Right ventricle myocardium superior (tissue), 1 donor: ENCODE data around the gene TRIM7. TPM values are rescaled to one million over a fixed set of nuclear protein-coding genes. Genes with fewer than 3 reads are reported as not detected.

ENCODE experiments used
- ATAC-seq: fragments of 200-7000 bp; cut with Tn5 transposase; one replicate; pipeline ENCODE4 v1.9.1; 2020; ENCODE audit warnings: mild to moderate bottlenecking; ENCODE audit not compliant: poor library complexity
- DNase-seq: peaks from one replicate; pipeline ENCODE4 v3.0.0-alpha.2; 2020
- intact Hi-C: fragments of 100-400 bp; cut with DNase I; formaldehyde crosslinking; loops from one replicate; pipeline ENCODE4 v1.11.2; 2022
- total RNA-seq: library from RNA; stranded (reverse); fragmentation: NEBNext Ultra II Directional; extraction: Animal tissue kit (Norgen Biotek cat#: 25700); gene quantifications from one replicate; pipeline ENCODE4 v1.2.1, GENCODE V29; 2021
- donor health status: DM: no; HTN: yes; CAD: no; lungs with severe emphysema.

TRIM7 gene
- total RNA-seq, 1 donor from 2014 or later, result 10.8 TPM

- no peak for ATAC-seq
- intact Hi-C loops, result no loop called here
- no peak for DNase-seq
Measured at GRCh38 chr5:181203093-181203711, 1.8 kb downstream of the TRIM7 start.

- ATAC-seq, result no peak
- intact Hi-C loops, result no loop called here
- no peak for DNase-seq
Measured at GRCh38 chr5:181200816-181201215, 4.2 kb downstream of the TRIM7 start.

GRCh38 chr5:181199881-181200638, 4.9 kb downstream of the TRIM7 start:
- no peak for DNase-seq
- ATAC-seq, result no peak
- intact Hi-C loops, result no loop called here

GRCh38 chr5:181198905-181199519, 6.0 kb downstream of the TRIM7 start:
- ATAC-seq (no peak), DNase-seq (no peak)
- intact Hi-C loops, result no loop called here

- DNase-seq, result no peak
- intact Hi-C loops, result no loop called here
- no peak for ATAC-seq
Measured at GRCh38 chr5:181198106-181198685, 6.8 kb downstream of the TRIM7 start.

- intact Hi-C loops, result no loop called here
- no peak for DNase-seq
- no peak for ATAC-seq
Measured at GRCh38 chr5:181197326-181197951, 7.6 kb downstream of the TRIM7 start.

- DNase-seq (no peak), ATAC-seq (no peak)
- intact Hi-C loops, result no loop called here
Measured at GRCh38 chr5:181195249-181195761, 9.7 kb downstream of the TRIM7 start.

- ATAC-seq, result no peak
- intact Hi-C loops, result no loop called here
- DNase-seq, result peak; percentile 67
Measured at GRCh38 chr5:181194489-181195248, 10.3 kb downstream of the TRIM7 start.

- DNase-seq (no peak), ATAC-seq (no peak)
- intact Hi-C loops, result no loop called here
Measured at GRCh38 chr5:181193656-181194055, 11.3 kb downstream of the TRIM7 start.

- DNase-seq (no peak), ATAC-seq (no peak)
- intact Hi-C loops, result no loop called here
Measured at GRCh38 chr5:181192337-181193046, 12.5 kb downstream of the TRIM7 start.

GRCh38 chr5:181191526-181192336, 13.3 kb downstream of the TRIM7 start:
- ATAC-seq, result peak; percentile 79
- intact Hi-C loops, result loop anchor here (2.0 kb wide), 1 partner anchor 15 kb away; no protein-coding TSS in a partner anchor
- peak; percentile 97 for DNase-seq

- intact Hi-C loops, result loop anchor here (2.0 kb wide), 1 partner anchor 16 kb away; no protein-coding TSS in a partner anchor
- peak; percentile 72 for DNase-seq
- peak; percentile 18 for ATAC-seq
Measured at GRCh38 chr5:181190711-181191525, 14.1 kb downstream of the TRIM7 start.

- no peak for ATAC-seq
- intact Hi-C loops, result loop anchor here (2.0 to 5.0 kb wide), 2 partner anchors 17 to 32 kb away; partner anchors contain the start of gene TRIM41
- DNase-seq, result no peak
Measured at GRCh38 chr5:181189962-181190710, 14.9 kb downstream of the TRIM7 start.

GRCh38 chr5:181189363-181189961, 15.5 kb downstream of the TRIM7 start:
- DNase-seq (peak; percentile 64), ATAC-seq (no peak)
- intact Hi-C loops, result loop anchor here (5.0 kb wide), 1 partner anchor 33 kb away; the partner anchor contains the start of gene TRIM41
